HepG2 (cell line): ENCODE results near the gene RTN4RL2. TPM values are rescaled to one million over a fixed set of nuclear protein-coding genes. Genes with fewer than 3 reads are reported as not detected.

Experiments
- BCL6 ChIP-seq: IDR thresholded peaks from 2 replicates; pipeline ENCODE4 v1.6.1; 2016; ENCODE audit warnings: missing genetic modification reagents, missing compliant biosample characterization
- DNMT3B ChIP-seq: conservative IDR thresholded peaks from 2 replicates; pipeline ENCODE4 v1.6.1; 2016; ENCODE audit warnings: missing biosample characterization, control low read depth
- GABPB1 ChIP-seq: IDR thresholded peaks from 2 replicates; pipeline ENCODE4 v1.6.1; 2016; ENCODE audit warnings: mild to moderate bottlenecking, missing genetic modification reagents, moderate library complexity, missing compliant biosample characterization
- HIVEP1 ChIP-seq: sonication (generic); formaldehyde crosslinking; IDR thresholded peaks from 2 replicates; pipeline ENCODE4 v1.4.0; 2020; ENCODE audit warnings: mild to moderate bottlenecking, missing genetic modification reagents
- IRX3 ChIP-seq: sonication (generic); formaldehyde crosslinking; IDR thresholded peaks from 2 replicates; pipeline ENCODE4 v1.8.1; 2023; ENCODE audit warnings: mild to moderate bottlenecking, low read depth, missing genetic modification reagents, borderline replicate concordance
- LBX2 ChIP-seq: sonication (generic); formaldehyde crosslinking; IDR thresholded peaks from 2 replicates; pipeline ENCODE4 v1.5.0; 2020; ENCODE audit warnings: missing genetic modification reagents, mild to moderate bottlenecking, borderline replicate concordance
- NR1H2 ChIP-seq: sonication (generic); formaldehyde crosslinking; IDR thresholded peaks from 2 replicates; pipeline ENCODE4 v1.8.1; 2022; ENCODE audit warnings: low read depth, missing genetic modification reagents, borderline replicate concordance
- NRL ChIP-seq: sonication (generic); formaldehyde crosslinking; IDR thresholded peaks from 2 replicates; pipeline ENCODE4 v1.5.0; 2020; ENCODE audit warnings: missing genetic modification reagents, mild to moderate bottlenecking, moderate library complexity, borderline replicate concordance
- PBX2 ChIP-seq: IDR thresholded peaks from 2 replicates; pipeline ENCODE4 v1.6.1; 2016; ENCODE audit warnings: control low read depth
- POLR2AphosphoS5 ChIP-seq: IDR thresholded peaks from 2 replicates; pipeline ENCODE4 v1.6.1; 2012; ENCODE audit warnings: low read depth, low read length
- PTBP1 ChIP-seq: fragments of 200-400 bp; formaldehyde crosslinking; IDR thresholded peaks from 2 replicates; pipeline ENCODE4 v1.6.1; 2018; ENCODE audit warnings: low read length, low read depth; ENCODE audit not compliant: poor library complexity, severe bottlenecking
- RORA ChIP-seq: sonication (generic); formaldehyde crosslinking; IDR thresholded peaks from 2 replicates; pipeline ENCODE4 v1.5.0; 2020; ENCODE audit warnings: mild to moderate bottlenecking, missing genetic modification reagents, moderate library complexity
- SATB2 ChIP-seq: sonication (generic); formaldehyde crosslinking; IDR thresholded peaks from 2 replicates; pipeline ENCODE4 v1.5.0; 2020; ENCODE audit warnings: missing genetic modification reagents
- SCMH1 ChIP-seq: sonication (generic); formaldehyde crosslinking; IDR thresholded peaks from 2 replicates; pipeline ENCODE4 v1.9.0; 2021; ENCODE audit warnings: missing genetic modification reagents, mild to moderate bottlenecking, borderline replicate concordance
- ZBTB42 ChIP-seq: sonication (generic); formaldehyde crosslinking; IDR thresholded peaks from 2 replicates; pipeline ENCODE4 v1.5.0; 2020; ENCODE audit warnings: mild to moderate bottlenecking, missing genetic modification reagents
- ZBTB8A ChIP-seq: sonication (generic); formaldehyde crosslinking; IDR thresholded peaks from 2 replicates; pipeline ENCODE4 v1.4.0; 2020; ENCODE audit warnings: mild to moderate bottlenecking, low read depth, missing genetic modification reagents, borderline replicate concordance
- ZFAT ChIP-seq: sonication (generic); formaldehyde crosslinking; conservative IDR thresholded peaks from 2 replicates; pipeline ENCODE4 v1.8.1; 2023; ENCODE audit warnings: missing genetic modification reagents, inconsistent platforms
- ZNF333 ChIP-seq: sonication (generic); formaldehyde crosslinking; IDR thresholded peaks from 2 replicates; pipeline ENCODE4 v1.4.0; 2020; ENCODE audit warnings: mild to moderate bottlenecking, missing genetic modification reagents, borderline replicate concordance
- ZNF382 ChIP-seq: sonication (generic); formaldehyde crosslinking; IDR thresholded peaks from 2 replicates; pipeline ENCODE4 v1.5.0; 2020; ENCODE audit warnings: missing genetic modification reagents, mild to moderate bottlenecking, borderline replicate concordance
- ZNF44 ChIP-seq: sonication (generic); formaldehyde crosslinking; IDR thresholded peaks from 2 replicates; pipeline ENCODE4 v1.5.1; 2020; ENCODE audit warnings: mild to moderate bottlenecking, missing genetic modification reagents
- ZNF660 ChIP-seq: sonication (generic); formaldehyde crosslinking; IDR thresholded peaks from 2 replicates; pipeline ENCODE4 v1.5.1; 2020; ENCODE audit warnings: mild to moderate bottlenecking, low read depth, missing genetic modification reagents, borderline replicate concordance
- ZNF749 ChIP-seq: sonication (generic); formaldehyde crosslinking; IDR thresholded peaks from 2 replicates; pipeline ENCODE4 v1.8.0; 2022; ENCODE audit warnings: mild to moderate bottlenecking, missing genetic modification reagents, moderate library complexity, borderline replicate concordance
- ZNF782 ChIP-seq: sonication (generic); formaldehyde crosslinking; IDR thresholded peaks from 2 replicates; pipeline ENCODE4 v1.4.0; 2020; ENCODE audit warnings: missing genetic modification reagents, mild to moderate bottlenecking, borderline replicate concordance
- ZNF878 ChIP-seq: sonication (generic); formaldehyde crosslinking; IDR thresholded peaks from 2 replicates; pipeline ENCODE4 v1.8.1; 2023; ENCODE audit warnings: mild to moderate bottlenecking, missing genetic modification reagents, moderate library complexity
- polyA plus RNA-seq, 8 experiments: library from polyadenylated mRNA; depleted of rRNA in 3 of 8; stranded (reverse) in 7 of 8; unstranded in 1 of 8; fragments of >200 nt; fragmentation: Illumina TruSeq in 4 of 8; extraction: Trizol in 4 of 8; gene quantifications; 2 replicates each; pipeline versions ENCODE4 v1.2.1 to v1.2.3, GENCODE V29; 2011 to 2016; ENCODE audit warnings: low read depth in 4 of 8, missing spikeins in 1 of 8, mixed read lengths in 1 of 8; ENCODE audit not compliant: insufficient read depth in 1 of 8
- total RNA-seq, 5 experiments: library from RNA; depleted of rRNA; stranded (reverse); fragments of >200 nt; fragmentation: Illumina TruSeq; extraction: Trizol; gene quantifications; 2 replicates each; pipeline ENCODE4 v1.2.3, GENCODE V29; 2016; ENCODE audit warnings: low read depth in 1 of 5
- TF ChIP-seq, protein P1 (sequence below): sonication (generic); formaldehyde crosslinking; IDR thresholded peaks from 2 replicates; pipeline ENCODE4 v1.8.1; 2023; ENCODE audit warnings: mild to moderate bottlenecking, missing genetic modification reagents
- TF ChIP-seq, protein P2 (sequence below): sonication (generic); formaldehyde crosslinking; IDR thresholded peaks from 2 replicates; pipeline ENCODE4 v1.4.0; 2020; ENCODE audit warnings: missing genetic modification reagents; ENCODE audit errors: not compliant biosample characterization

Gene RTN4RL2
- total and polyA plus RNA-seq, 2 of the 13 experiments (the other 11 are each of a cell fraction or from before 2014, with no cell fraction given): 1.3 to 4.3 TPM

GRCh38 chr11:57434640-57435546 is 25.4 kb upstream of the RTN4RL2 start (continued):
- TF ChIP-seq ZFAT (CRISPR knock-in tag) (no peak), HIVEP1 (CRISPR knock-in tag) (no peak), NRL (CRISPR knock-in tag) (no peak), RORA (CRISPR knock-in tag) (no peak), ZNF333 (no peak), SATB2 (no peak), ZNF44 (CRISPR knock-in tag) (0 out of 2 replicates have a peak, but pooled peaks have one; percentile 25), ZNF660 (CRISPR knock-in tag) (no peak), ZNF749 (CRISPR knock-in tag) (no peak), PBX2 (no peak), ZNF382 (CRISPR knock-in tag) (no peak), ZBTB8A (CRISPR knock-in tag) (no peak), SCMH1 (CRISPR knock-in tag) (no peak), ZNF878 (CRISPR knock-in tag) (no peak; the same call in 1 of the 2 replicates), DNMT3B (CRISPR knock-in tag) (0 out of 2 replicates have a peak, but pooled peaks have one; percentile 44), NR1H2 (no peak), ZNF782 (no peak), BCL6 (CRISPR knock-in tag) (peak; percentile 93), GABPB1 (CRISPR knock-in tag) (no peak; the same call in 1 of the 2 replicates), PTBP1 (no peak), IRX3 (CRISPR knock-in tag) (no peak), LBX2 (CRISPR knock-in tag) (no peak), POLR2AphosphoS5 (no peak), ZBTB42 (CRISPR knock-in tag) (no peak)
- TF ChIP-seq, protein P1, sequence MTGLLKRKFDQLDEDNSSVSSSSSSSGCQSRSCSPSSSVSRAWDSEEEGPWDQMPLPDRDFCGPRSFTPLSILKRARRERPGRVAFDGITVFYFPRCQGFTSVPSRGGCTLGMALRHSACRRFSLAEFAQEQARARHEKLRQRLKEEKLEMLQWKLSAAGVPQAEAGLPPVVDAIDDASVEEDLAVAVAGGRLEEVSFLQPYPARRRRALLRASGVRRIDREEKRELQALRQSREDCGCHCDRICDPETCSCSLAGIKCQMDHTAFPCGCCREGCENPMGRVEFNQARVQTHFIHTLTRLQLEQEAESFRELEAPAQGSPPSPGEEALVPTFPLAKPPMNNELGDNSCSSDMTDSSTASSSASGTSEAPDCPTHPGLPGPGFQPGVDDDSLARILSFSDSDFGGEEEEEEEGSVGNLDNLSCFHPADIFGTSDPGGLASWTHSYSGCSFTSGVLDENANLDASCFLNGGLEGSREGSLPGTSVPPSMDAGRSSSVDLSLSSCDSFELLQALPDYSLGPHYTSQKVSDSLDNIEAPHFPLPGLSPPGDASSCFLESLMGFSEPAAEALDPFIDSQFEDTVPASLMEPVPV (CRISPR knock-in tag): no peak
- TF ChIP-seq, protein P2, sequence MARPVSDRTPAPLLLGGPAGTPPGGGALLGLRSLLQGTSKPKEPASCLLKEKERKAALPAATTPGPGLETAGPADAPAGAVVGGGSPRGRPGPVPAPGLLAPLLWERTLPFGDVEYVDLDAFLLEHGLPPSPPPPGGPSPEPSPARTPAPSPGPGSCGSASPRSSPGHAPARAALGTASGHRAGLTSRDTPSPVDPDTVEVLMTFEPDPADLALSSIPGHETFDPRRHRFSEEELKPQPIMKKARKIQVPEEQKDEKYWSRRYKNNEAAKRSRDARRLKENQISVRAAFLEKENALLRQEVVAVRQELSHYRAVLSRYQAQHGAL (CRISPR knock-in tag): no peak
